Activated T-helper 9 cell treated with anti-CD3 and anti-CD28 coated beads, Interleukin-2, amount 50 U/mL, for 16 hours (primary cell): ENCODE data around the gene CLASP1.
"Not testable (repeated sequence)": the region's sequence is repeated elsewhere in the genome, so short reads cannot be mapped to it uniquely, and the experiment has no call there.

Experiments
- DNase-seq: peaks from one replicate; pipeline ENCODE4 v3.0.0-alpha.2; 2020; ENCODE audit warnings: low read depth

Gene CLASP1

DNA sequence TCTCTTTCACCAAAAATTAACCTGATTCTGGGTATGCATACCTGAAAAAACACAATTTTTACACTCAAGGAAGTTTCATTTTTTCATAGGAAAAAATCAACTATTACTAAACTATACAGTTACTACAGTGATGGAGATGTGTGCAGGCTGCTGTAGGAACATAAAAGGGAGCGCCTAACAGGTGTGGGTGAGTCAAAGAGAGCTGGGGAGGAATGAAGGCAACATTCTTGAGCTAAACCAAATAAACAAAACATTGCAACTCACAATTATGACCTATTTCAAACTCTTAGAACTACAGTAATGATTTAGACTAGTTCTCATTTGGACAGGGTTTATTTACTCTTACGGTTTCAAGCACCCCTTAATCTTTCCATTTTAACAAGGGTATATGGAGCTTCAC is 13.4 kb upstream of the CLASP1 start:
- no peak for DNase-seq

DNA sequence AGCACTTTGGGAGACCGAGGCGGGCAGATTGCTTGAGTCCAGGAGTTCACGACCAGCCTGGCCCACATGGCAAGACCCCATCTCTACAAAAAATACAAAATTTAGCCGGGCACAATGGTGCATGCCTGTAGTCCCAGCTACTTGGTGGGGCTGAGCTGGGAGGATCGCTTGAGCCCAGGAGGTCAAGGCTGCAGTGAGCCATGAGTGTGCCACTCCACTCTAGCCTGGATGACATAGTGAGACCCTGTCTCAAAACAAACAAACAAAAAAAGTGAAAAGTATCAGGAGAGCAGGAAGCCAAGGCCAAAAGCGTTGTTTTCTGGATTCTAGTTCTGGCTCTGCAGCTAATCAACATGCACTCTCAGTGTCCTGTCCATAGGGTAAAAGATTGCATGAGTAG is 10.7 kb upstream of the CLASP1 start:
- no peak for DNase-seq

DNA sequence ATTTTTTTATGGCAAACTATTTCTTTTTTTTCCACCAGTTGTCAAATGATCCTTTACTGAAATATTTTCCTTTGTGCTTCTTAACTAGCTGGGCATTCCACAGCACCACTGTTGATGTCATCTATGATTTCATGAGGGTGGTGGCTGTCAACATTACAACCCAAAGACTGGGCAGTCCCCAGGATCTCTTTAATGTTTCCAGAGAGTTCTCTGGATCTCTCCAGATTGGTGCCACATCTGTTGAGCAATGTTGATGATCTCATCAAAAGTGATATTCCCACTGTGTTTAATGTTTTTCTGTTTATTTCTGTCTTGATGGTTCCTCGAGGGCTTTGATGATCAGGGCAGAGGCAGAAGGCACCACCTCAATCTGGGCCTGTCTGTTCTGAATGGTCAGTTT is 9.1 kb upstream of the CLASP1 start:
- DNase-seq: not testable (repeated sequence)

DNA sequence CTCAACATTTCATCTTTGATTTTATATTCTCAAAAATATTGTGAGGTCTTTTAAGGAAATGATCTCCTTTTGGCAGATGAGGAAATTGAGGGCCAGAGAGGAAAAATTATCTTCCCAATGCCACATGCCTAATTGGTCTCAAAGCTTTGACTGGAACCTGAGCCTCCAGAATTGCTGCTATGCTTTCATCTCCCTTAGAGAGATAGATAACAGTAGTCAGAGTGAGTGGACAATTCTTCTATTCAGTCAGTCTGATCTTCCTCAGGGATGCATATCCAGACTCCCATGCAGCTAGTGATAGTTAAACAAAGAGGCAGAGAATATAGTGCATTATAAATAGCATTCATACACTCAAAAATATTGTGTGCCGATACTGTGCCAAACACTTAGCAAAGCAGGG is 3.8 kb upstream of the CLASP1 start:
- no peak for DNase-seq

DNA sequence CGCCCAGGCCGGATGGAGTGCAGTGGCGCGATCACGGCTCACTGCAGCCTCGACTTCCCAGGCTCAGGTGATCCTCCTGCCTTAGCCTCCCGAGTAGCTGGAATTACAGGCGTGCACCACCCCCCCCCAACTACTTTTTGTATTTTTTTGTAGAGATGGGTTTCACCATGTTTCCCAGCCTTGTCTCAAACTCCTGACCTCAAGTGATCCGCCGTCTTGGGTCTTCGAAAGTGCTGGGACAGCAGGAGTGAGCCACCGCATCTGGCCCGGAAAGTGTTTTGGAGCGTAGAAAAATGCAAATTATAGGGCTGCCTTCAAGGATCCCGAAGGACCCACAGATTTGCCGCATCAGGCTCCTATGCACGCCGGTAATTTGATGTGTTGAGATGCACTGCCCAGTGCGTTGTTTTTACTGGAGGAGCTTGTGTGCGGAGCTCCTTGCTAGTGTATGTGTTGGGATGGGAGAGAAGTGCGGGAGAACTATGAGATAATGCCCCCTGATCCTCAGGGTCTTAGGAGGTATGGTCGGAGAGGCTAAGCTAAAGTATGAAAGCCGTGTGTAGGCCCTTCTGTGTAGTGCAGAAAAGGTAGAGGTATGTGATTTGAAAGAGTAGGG is 1.2 kb upstream of the CLASP1 start:
- no peak for DNase-seq

DNA sequence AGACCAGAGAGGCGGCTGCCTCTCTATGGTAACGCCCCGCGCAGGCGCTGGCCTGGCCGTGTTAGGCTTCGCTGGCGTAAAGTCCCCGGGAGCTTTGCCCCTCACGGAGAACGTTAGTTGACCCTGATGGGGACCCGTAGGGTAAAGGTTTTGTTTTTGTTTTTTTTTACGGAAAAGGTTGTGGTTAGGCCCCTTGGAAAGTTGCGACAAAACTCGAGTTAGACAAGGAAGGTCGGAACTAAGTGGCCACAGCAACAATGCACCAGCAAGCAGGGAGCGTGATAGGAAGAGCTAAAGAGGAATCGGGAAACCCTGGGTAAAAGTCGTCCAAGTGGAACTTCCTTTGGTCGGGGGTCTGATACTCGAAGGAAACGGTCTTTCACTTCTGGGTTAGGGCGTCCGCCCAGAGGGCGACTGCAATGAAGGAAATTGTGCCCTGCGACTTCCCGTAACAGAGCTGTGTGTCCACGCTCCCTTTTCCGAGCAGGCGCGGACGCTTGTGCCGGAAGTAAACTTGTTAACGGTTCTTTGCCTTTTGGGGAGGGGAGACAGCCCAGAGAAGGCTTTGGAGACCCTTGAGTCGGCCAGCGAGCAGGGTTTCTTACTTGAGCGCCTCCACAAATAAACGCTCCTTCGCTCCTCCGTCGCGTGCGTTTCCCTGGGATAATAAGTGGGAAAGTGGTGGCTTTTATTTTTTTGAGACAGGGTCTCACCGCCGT is 493 bp upstream of the CLASP1 start:
- peak; percentile 91 for DNase-seq

GRCh38 chr2:121648206-121649148 is 785 bp downstream of the CLASP1 start:
- DNase-seq: peak; percentile 39

- DNase-seq: no peak
Observed at GRCh38 chr2:121647396-121647795, 1.9 kb downstream of the CLASP1 start.

DNA sequence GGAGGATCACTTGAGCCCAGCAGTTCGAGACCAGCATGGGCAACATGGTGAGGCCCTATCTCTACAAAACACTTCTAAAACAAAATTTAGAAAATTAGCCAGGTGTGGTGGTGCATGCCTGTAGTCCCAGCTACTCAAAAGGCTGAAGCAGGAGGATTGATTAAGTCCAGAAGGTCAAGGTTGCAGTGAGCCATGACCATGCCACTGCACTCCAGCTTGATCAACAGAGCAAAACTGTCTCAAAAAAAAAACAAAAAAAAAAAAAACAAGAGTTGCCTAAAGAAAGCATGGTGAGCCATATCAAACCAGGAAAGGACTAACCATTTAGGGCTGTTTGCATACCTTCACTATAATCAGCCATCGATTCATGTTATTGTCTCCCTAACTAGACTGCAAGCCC is 4.5 kb downstream of the CLASP1 start:
- DNase-seq: no peak

GRCh38 chr2:121643877-121644276 is 5.4 kb downstream of the CLASP1 start:
- no peak for DNase-seq

DNA sequence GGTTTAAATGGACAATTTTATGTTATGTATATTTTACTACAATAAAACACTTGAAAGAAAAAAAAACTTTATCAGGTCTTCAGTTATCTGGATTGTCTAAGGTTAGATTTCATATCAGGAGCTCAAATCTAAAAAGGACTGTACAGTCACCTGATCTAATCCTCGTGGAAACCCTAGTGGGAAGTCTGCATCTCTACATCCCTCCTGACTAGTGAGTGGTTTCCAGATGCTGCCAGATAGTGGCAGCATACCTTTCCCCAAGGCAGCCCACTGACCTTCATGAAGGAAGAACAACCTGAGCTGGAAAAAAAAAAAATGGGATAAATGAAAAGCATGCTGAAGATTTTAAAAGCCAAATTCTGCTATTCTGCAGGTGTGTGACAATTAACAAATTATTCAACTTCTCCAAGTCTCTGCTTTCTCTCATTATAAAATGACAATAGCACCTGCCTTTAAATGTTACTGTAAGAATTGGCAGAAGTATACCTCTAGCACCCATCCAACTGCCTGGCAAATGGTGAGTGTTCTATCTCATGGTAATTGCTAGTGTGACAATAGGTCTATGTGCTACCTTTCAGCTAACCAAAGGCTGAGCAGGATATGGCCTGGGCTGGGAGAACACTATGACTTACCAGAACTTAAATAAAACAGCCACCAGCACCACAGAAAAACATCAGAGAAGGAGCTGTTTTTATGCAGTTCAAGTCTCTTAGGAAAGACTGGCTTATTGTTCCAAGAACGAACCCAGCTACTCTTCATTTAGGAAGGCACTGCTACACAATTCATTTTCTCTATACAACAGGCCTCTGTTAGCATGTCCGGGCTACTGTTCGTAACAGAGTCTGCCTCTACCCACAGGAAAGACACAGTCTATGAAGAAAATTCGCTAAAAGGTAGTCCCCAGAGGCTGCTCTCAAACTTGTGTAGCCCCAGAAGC is 8.6 kb downstream of the CLASP1 start:
- DNase-seq: no peak

DNA sequence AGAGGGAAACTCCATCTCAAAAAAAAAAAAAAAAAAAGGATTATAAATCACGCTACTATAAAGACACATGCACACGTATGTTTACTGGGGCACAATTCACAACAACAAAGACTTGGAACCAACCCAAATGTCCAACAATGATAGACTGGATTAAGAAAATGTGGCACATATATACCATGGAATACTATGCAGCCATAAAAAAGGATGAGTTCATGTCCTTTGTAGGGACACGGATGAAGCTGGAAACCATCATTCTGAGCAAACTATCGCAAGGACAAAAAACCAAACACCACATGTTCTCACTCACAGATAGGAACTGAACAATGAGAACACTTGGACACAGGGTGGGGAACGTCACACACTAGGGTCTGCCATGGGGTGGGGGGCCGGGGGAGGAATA is 9.4 kb downstream of the CLASP1 start:
- not testable (repeated sequence) for DNase-seq

DNA sequence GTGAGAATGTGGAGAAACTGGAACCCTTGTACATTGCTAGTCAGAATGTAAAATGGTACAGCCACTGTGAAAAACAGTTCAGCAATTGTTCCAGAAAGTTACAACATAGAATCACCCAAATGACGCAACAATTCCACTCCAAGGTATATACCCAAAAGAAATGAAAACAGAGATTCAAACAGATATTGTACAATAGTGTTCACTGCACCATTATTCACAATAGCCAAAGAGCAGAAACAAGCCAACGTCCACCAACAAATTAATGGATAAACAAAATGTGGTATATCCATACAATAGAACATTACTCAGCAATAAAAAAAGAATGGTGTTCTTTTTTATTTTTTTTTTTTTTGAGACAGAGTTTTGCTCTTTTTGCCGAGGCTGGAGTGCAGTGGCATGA is 10.9 kb downstream of the CLASP1 start:
- DNase-seq: no peak

DNA sequence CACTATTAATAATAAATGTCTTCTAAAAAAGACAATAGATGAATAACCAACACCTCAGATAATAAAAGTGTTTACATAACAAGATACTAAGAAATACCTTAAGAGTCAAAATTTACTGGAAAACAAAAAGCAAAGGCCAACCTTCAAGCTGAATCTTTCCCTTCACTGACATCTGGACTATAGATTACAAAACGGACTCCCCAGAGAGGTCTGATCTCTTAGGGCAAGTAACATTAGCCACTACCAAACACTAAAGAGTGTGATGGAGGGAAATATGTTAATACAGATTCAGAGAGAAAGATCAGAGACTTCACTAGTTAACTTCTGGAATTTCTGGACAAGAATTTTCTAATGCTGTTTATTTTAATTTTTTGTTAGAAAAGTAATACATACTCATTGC is 13.9 kb downstream of the CLASP1 start:
- no peak for DNase-seq

DNA sequence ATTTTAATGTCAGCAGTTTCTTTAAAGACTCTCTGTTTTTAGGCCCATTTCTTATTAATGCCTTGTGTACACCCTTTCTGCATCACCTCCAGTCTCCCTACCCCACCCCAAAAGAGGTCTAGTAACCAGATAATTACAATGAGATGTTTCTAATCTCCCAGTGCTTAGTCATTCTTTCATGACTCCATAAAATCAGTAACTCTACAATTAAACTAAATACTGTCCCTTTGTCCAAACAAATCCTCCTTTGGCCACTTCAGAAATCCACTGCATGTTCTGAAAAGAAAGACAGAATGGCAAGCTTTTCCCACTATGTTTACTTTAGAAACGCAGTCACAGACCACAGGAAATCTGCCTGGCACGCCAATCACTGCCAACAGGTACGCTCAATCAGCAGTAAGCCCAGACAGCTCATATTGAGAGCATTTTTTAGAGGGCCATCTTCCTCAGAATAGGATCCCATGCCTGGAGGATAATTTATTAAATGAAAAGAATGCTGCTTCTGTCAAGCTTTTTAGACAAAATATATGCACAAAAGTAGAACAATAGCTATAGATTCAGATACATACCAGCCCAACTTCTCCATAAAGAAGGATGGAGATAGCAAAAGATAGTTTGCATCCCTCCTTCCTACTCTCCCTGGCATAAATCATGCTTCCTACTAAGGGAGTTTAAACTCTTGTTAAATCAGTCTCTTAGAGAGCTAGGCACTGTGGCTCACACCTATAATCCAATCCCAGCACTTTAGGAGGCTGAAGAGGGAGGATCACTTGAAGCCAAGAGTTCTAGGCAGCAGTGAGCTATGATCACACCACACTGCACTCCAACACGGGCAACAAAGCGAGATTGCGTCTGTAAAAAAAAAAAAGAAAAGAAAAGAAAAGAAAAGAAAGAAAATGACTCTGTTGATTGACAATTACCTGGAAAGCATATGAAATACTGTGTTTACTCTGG is 14.6 kb downstream of the CLASP1 start:
- no peak for DNase-seq

GRCh38 chr2:121633463-121633862 is 15.8 kb downstream of the CLASP1 start:
- DNase-seq: no peak

GRCh38 chr2:121627525-121628050 is 21.7 kb downstream of the CLASP1 start:
- no peak for DNase-seq

GRCh38 chr2:121626777-121627524 is 22.3 kb downstream of the CLASP1 start:
- no peak for DNase-seq

GRCh38 chr2:121625953-121626352 is 23.3 kb downstream of the CLASP1 start:
- no peak for DNase-seq
